Epidermal melanocyte (primary cell): ENCODE data around the gene NBPF1.
"Not testable (repeated sequence)": the region's sequence is repeated elsewhere in the genome, so short reads cannot be mapped to it uniquely, and the experiment has no call there.

Experiments used
- DNase-seq: peaks from one replicate; pipeline ENCODE4 v3.0.0; 2011; ENCODE audit warnings: low spot score; ENCODE audit not compliant: insufficient read length

The NBPF1 gene

DNA sequence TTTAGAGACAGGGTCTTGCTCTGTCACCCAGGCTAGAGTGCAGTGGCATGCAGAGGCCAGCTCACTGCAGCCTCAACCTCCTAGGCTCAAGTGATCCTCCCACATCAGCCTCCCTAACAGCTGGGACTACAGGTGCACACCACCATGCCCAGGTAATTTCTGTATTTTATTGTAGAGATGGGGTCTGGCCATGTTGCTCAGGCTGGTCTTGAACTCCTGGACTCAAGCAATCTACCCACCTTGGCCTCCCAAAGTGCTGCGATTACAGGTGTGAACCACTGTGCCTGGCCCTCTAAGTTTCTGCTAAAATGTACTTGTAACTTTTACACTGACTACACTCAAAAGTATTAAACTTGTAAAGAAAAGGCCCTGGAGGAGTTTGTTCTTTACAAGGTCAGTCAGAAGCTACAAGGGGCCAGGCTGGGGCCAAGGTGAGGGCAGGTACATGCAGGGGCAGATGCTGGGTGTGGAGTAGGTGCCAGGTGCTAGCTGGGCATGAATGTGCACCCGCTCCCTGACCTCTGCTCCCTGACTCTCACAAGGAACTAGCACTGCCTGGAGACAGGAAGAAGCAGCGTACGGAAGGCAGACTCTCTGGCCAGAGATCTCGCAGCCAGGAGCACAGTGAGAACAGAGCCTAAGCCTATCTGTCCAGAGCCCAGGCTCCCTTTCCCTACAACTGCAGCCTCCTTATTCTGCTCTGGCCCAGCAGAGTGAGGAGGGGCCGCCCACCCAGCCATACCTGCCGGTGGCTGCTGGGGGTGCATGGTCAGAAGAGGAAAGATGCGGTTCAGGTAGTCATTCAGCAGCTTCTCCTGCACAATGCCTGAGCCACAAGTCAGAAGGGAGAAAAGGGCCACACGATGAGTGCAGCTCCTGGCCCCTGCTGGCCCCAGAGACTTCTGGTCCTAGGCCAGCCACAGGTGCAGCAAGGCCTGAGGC is 28.9 kb upstream of the NBPF1 start:
- not testable (repeated sequence) for DNase-seq

DNA sequence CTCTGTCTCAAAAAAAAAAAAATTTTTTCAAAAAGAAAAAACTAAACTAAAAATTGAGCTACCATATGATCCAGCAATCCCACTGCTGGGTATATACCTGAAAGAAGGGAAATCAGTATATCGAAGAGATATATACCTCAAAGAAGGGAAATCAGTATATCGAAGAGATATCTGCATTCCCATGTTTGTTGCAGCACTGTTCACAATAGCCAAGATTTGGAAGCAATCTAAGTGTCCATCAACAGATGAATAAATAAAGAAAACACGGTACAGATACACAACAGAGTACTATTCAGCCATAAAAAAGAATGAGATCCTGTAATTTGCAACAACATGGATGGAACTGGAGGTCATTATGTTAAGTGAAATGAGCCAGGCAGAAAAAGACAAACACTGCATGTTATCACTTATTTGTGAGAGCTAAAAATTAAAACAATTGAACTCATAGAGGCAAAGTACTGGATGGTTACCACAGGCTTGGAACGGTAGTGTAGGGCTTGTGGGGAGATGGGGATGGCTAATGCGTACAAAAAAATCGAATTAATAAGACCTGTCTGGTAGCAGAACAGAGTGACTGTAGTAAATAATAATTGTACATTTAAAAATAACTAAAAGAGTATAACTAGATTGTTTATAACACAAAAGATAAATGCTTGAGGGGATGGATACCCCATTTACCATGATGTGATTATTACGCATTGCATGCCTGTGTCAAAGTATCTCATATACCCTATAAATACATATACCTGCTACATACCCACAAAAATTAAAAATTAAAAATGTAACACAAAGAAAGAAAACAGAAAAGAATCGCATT is 28.0 kb upstream of the NBPF1 start:
- not testable (repeated sequence) for DNase-seq

DNA sequence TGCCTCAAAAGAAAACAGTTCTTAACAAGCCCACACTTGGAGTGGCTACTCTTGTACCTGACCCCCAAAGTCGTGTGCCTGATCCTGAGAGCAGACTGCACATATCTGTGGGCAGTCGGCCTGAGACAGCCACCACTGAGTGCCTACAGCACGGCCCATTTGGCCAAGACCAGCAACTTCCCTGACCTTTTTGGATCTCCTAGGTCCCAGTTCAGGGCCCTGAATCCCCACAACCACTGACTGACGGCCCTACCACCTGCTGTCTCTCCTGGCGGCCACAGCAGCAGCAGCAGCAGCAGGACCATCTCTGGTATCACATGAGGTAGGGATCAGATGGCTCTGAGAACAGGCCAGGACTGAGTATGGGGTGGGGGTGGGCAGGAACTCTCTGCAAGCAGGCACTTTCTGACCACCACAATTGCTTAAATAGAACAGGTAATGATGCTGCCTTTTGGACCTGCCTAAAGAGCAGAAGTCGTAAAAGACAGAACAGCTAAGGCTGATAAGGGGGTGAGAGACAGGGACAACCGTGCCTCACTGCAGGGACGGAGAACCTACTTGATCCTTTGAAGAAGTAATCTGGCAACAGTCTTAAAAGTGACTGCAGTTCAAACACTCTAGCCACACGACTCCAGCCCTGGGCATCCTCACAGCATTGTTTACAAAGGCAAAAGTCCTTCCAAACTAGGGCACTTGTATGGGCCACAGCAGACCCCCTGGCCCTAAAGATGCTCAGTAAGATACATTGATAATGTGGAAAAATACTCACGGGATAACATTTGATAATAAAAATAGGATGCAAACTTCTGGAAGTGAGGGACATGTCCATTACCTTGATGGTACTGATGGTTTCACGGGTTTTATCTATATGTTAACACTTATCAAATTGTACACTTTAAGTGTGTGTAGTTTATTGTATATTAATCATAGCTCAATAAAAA is 26.0 kb upstream of the NBPF1 start:
- DNase-seq: not testable (repeated sequence)

DNA sequence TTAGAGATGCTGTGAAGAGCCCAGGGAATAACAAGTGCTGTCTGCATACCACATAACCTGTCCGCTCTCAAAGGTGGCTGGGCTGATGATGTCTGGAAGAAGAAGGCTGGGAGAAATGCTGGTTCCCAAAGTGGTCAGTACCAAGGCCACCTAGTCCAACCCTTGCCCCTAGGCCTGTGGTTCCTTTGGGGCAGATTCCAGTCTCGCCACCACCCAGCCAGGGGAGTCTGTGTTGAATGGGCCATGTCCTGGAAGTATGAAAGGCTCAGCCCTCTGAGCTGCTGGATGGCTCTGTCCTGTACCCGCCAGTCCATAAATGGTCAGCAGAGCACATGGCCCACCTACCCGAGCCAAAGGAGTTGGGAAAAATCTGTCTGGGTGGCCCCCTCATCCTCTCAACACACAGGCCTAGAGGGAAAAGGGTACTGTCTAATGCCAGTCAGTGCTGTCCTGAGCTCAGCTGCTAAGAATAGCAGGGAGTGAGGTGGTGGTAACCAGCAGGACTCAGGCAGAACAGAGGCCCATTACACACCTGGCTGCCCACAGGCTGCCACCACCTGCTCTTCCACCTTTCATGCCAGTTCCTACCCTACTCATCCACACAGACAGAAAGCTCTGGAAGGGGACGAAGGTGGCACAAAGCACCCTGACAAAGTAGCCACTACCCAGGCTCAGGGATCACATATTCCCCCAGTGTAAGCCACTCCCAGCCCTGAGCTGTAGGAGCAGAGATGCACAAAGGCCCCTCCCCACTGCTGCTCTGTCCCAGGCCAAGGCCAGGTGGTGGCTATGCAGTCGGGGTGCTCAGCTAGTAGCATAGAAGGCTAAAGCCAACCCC is 24.8 kb upstream of the NBPF1 start:
- not testable (repeated sequence) for DNase-seq

DNA sequence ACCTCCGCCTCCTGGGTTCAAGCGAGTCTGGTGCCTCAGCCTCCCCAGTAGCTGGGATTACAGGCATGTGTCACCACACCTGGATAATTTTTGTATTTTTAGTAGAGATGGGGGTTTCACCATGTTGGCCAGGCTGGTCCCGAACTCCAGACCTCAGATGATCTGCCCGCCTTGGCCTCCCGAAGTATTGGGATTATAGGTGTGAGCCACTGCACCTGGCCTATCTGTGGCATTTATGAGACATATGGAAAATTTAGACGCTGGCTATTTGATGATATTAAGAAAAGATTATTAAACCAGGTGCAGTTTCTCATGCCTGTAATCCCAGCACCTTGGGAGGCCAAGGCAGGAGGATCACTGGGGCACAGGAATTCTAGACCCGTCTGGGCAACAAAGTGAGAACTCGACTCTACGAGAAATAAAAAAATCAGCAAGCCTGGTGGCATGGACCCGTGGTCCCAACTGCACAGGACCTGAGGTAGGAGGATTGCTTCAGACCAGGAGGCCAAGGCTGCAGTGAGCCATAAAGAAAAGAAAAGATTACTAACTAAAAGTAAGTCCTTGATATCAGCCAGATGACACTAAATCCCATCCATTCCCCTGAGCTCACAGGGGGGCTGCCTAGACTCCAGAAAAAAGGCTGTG is 23.3 kb upstream of the NBPF1 start:
- not testable (repeated sequence) for DNase-seq

DNA sequence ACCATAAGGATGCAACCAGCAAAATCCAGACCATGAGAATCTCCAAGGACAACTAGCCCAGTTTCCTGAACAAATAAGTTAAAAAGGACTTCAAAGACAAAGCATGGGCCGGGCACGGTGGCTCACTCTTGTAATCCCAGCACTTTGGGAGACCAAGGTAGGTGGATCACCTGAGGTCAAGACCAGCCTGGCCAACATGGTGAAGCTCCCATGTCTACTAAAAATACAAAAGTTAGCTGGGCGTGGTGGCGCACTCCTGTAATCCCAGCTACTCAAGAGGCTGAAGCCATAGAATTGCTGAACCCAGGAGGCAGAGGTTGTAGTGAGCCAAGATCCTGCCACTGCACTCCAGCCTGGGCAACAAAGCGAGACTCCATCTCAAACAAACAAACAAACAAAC is 22.6 kb upstream of the NBPF1 start:
- DNase-seq: not testable (repeated sequence)

DNA sequence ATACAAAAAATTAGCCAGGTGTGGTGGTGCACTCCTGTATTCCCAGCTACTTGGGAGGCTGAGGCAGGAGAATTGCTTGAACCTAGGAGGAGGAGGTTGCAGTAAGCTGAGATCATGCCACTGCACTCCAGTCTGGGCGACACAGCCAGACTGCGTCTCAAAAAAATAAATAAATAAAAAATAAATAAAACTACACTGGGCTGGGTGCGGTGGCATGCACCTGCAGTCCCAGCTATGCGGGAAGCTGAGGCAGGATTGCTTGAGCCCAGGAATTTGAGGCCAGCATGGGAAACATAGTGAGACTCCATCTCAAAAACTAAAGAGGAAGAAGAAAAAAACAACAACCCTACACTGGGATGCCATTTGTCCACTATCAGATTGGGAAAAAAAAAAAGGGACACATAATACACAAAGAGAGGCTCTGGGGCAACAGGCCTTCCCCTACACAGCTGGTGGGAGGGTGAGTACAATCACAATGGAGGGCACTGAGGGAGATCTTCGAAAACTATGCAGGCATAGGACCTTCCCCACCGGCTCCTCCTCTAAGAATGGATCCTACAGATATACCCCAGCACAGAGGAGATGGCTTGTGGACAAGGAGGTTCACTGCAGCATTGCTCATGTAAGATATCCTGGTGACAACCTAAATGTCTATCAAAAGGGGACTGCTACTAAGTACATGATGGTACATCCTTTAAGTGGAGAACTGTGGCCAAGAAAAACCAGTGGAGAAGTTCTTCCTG is 20.3 kb upstream of the NBPF1 start:
- not testable (repeated sequence) for DNase-seq

DNA sequence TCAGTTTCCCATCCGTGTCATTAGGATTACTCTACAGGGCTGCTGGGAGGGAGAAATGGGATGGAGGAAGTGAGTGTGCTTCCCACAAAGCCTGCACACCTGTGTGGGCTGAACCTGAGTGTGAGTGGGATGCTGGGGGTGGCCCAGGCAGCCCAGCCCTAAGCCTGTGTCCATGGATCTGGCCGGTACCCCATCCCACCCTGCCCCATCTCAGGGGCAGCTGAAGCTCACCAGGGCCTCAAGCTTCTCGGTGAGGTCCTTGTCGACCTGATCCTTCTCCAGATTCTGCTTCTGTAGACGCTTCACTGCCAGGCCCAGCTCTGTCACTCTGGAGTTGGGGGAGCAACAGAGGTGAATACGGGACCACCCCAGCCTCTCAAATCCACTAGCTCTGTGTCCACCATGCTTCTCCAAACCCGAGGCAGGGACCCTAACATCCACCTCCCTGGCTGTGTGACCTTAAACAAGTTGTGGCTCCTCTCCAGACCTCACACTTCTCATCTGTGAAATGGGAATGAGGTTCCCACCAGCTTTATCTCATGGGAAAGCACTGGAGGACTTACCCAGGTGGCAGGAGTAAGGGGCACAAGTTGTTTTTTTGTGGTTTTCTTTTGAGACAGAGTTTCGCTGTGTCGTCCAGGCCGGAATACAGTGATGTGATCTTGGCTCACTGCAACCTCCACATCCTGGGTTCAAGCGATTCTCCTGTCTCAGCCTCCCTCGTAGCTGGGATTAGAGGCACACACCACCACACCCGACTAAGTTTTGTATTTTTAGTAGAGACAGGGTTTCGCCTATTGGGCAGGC is 18.9 kb upstream of the NBPF1 start:
- DNase-seq: not testable (repeated sequence)

DNA sequence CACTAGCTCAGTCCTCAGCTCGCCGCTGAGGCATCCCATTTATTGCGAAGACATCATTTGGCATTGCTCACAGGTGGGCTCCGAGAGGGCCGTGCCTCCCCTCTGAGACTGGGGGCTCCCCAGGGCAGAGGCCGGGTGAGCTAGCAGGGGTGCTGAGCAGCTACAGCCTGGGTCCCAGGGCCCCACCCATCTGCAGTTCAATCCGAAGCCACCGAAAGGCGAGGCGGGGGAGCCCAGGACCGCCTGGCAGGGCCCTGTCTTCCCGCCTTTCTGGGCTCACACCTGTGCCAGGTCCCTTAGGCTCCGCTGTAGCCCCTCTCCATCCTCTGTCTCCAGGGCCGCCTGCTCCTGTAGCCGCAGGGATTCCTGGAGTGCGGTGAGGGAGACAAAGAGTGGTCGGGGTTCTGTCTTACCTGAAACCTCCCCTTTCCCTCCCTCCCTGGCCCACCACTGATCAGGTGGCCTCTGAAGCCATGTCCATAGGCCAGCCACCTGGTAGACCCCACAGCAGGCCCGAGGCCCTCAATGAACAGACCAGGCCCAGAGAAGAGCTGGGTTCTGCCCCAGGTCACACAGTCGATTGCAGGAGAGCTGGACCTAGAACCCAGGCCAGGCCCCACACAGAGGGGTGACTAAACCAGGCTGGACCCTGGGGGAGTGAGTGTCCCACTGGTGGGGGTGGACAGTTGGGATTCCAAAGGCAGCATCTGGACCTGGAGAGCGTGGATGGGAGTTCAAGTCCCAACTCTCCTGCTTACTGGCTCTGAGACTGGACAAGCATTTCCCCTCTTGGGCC is 18.1 kb upstream of the NBPF1 start:
- DNase-seq: no peak

DNA sequence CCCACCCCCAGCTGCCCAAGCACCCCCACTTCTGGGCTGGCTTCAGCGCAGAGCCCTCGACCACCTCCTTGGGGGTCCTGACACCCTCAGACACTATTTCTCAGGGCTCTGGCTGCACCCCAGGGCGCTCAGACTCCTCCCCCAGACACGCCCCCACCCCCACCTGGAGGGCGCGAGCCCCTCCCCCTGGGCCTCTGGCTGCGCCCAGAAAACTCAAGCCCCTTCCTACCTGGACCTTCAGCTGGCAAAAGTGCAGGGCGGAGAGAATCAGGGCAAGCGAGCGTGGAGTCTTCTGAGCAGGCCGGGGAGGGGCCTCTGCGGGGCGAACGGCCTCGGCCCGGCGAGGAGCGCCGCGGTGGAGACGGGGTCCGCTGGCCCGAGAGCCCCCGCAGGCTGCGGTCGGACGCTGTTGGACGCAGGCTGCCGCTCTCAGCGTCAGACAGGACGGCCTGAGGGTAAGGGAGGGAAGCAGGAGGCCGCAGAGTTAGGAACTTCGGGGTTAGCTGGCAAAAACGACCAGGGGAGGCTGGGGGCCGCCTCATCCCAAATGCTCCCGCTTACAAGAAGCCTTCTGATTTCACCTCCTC is 17.4 kb upstream of the NBPF1 start:
- no peak for DNase-seq

DNA sequence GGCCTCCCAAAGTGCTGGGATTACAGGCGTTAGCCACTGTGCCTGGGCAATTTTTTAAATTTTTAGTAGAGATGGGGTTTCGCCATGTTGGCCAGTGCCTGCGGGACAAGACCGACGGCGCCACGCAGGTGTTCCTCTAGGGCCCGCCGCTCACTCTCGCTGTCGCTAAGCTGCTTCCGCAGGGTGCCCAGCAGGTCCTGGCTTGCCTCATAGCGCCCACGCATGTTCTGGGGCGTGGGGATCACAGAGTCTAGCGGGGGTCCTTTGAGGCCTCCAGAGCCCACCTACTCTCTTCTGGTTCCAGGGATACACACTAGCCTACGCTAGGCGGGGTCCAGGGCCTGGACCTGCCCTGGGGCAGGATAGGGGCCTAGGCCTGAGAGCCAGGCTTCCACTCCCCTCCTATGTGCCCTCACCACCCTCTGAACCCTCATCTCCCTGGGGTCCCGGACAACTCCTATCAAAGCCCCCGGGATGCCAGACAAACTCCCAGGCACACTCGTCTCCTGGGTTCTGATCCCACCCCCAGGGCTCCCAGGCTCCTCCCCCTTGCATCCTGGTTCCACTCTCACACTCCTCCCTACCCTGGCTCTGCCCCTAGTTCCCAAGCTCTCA is 16.7 kb upstream of the NBPF1 start:
- not testable (repeated sequence) for DNase-seq

DNA sequence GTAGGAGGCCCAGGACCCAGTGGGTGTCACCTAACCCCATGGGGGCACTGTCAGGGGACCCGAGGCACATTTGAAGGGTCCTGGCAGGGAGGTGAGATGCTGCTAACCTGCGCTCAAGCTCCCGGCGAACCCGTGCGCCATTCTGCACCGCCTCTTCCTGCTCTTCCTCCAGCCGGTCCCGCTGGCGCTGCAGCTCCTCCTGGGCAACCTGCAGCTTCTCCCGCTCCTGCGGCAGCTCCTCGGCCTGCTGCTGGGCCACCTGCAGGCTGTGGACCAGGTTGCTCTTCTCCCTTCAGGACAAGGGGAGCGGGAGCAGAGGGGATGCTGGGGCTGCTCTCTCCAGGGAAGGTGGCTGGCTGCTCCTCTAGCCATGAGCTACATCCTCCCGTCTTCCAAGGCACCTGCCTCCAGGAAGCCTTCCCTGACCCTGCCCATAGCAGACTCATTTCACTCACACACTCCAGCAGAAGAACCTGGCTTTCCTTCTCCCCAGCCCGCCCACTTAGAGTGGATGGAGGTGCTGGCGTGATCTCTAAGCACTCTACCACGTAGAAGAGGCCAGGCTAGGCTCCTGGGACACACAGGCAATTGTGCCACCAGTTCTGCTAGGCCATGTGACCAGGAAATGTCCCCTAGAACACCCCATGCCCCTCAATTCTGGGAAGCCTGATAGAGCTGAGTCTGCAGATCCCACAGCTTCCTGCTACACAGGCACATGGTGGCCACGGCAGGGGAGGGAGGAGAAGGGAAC is 15.2 kb upstream of the NBPF1 start:
- DNase-seq: peak; percentile 20

DNA sequence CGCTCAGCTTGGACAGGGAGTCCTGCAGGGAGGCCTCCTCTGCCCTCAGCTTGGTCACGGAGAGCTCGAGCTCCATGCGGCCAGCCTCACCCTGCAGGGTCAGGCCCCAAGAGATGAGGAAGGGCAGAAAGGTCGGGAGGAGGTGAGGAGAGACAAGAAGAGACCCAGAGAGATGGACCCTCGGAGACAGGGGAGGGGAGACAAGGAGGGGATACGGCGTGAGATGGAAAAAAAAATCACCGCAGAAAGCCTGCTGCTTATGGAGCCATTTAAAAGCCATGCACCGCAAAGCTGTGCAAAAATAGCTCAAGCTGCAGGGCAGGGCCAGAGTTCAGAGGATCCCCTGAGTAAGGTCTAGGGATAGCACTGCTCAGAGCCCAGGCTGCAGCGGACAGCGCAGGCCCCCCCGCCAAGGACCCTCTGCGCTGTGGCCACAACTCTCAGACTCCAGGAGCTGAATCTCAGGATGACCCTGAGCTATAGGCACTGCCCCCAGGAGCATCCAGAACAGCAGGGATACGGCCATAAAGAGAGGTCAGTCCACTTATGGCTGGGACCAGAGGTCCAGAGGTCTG is 13.1 kb upstream of the NBPF1 start:
- not testable (repeated sequence) for DNase-seq

DNA sequence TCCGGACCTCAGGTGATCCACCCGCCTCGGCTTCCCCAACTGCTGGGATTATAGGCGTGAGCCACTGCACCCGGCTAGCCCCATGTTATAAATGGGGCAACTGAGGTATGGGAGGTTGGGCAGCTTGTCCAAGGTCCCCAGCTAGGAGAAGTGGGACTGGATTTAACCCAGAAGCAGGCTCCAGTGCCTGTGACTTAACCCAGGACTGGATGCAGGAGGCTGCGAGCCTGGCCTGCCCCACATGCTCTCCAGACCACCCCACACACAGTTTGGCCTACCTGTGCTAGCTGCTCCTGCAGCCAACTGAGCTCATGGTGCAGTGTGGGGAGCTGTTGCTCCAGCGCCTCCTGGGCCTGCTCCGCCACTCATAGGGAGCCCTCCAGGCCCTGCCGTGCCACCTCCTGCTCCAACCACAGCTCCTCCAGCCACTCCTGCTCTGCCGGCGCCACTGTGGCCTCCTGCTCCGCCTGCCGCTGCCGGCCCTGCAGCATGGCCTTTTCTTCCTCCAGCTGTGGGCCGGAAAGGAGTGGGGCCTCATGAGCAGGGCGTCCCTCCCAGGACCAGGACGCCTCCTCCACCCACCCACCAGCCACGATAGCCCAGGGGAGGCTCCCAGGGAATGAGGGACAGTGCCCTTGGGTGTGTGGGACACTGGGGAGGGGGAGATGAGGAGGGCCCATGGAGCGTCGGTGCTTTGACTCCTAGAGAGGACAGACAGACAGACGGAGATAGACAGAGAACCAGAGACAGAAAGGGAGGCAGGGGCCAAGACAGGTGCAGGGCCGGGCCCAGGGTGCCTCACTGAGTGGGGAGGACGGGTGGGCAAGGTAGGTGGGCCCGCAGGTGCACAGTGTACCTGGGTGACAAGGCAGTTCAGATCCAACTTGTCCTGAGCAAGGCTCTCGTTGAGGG is 12.4 kb upstream of the NBPF1 start:
- peak; percentile 17 for DNase-seq
